Panc1 (cell line): ENCODE data around the gene SUFU. TPM values are rescaled to one million over a fixed set of nuclear protein-coding genes. Genes with fewer than 3 reads are reported as not detected.

Experiments used
- ATAC-seq: fragments of 200-7000 bp; cut with Tn5 transposase; 2 replicates; pipeline ENCODE4 v1.9.1; 2020; ENCODE audit warnings: mild to moderate bottlenecking, moderate library complexity
- BruUV-seq: library from RNA; stranded (reverse); fragments of 400-500 nt; replicated peaks from 2 replicates; lab custom pipeline; 2021; lab: Mats Ljungman, UMichigan
- CTCF ChIA-PET: fragments of 300-600 bp; sonication (Branson Sonifier 250); formaldehyde crosslinking; loops from one replicate; lab custom pipeline; 2022; ENCODE audit warnings: antibody characterized with exemption; lab: Charles Lee
- POLR2A ChIA-PET: fragments of 300-600 bp; sonication (Branson Sonifier 250); formaldehyde crosslinking; loops from one replicate; lab custom pipeline; 2022; ENCODE audit warnings: antibody characterized with exemption; lab: Charles Lee
- DNase-seq: peaks from one replicate; pipeline ENCODE4 v3.0.0-alpha.2; 2010; ENCODE audit warnings: low read depth, low spot score
- H3K27ac ChIP-seq: 2 replicates; pipeline ENCODE4 v1.5.1; 2011; ENCODE audit warnings: mild to moderate bottlenecking, low read length, inconsistent platforms
- H3K27me3 ChIP-seq: fragments of 200-500 bp; sonication (Bioruptor generic); 2 replicates; pipeline ENCODE4 v1.6.0; 2014; ENCODE audit warnings: low read length, inconsistent platforms; ENCODE audit not compliant: control insufficient read depth, insufficient read depth
- H3K36me3 ChIP-seq: fragments of 200-500 bp; sonication (Bioruptor generic); 2 replicates; pipeline ENCODE4 v1.5.1; 2014; ENCODE audit warnings: inconsistent platforms, mild to moderate bottlenecking, low read length, moderate library complexity; ENCODE audit not compliant: control insufficient read depth, insufficient read depth
- H3K4me1 ChIP-seq: 2 replicates; pipeline ENCODE4 v1.5.1; 2011; ENCODE audit warnings: inconsistent platforms, mild to moderate bottlenecking, low read length, moderate library complexity; ENCODE audit not compliant: control insufficient read depth, insufficient read depth
- H3K4me3 ChIP-seq, 2 experiments: 2 replicates each; pipeline ENCODE4 v1.5.1; 2011 to 2012; ENCODE audit warnings: low read depth in 2 of 2, low read length in 2 of 2, mild to moderate bottlenecking in 2 of 2, inconsistent platforms in 1 of 2, moderate library complexity in 1 of 2
- H3K9me3 ChIP-seq: fragments of 200-500 bp; sonication (Bioruptor generic); 2 replicates; pipeline ENCODE4 v1.5.1; 2014; ENCODE audit warnings: low read depth, mild to moderate bottlenecking, inconsistent platforms, low read length, moderate library complexity; ENCODE audit not compliant: control insufficient read depth, insufficient read depth
- CTCF ChIP-seq: fragments of 450-650 bp; IDR thresholded peaks from 2 replicates; pipeline ENCODE4 v1.5.1; 2017; ENCODE audit warnings: mild to moderate bottlenecking
- POLR2AphosphoS5 ChIP-seq: IDR thresholded peaks from 2 replicates; pipeline ENCODE4 v1.6.1; 2012; ENCODE audit warnings: mild to moderate bottlenecking, low read depth, low read length, moderate library complexity
- REST ChIP-seq, 2 experiments: IDR thresholded peaks; 2 replicates each; pipeline ENCODE4 v1.6.1; 2011 to 2012; ENCODE audit warnings: low read depth in 2 of 2, control low read depth in 1 of 2, low read length in 1 of 2, mild to moderate bottlenecking in 1 of 2, moderate library complexity in 1 of 2; ENCODE audit not compliant: insufficient read depth in 1 of 2
- SIN3A ChIP-seq: IDR thresholded peaks from 2 replicates; pipeline ENCODE4 v1.6.1; 2012; ENCODE audit warnings: low read depth, mild to moderate bottlenecking, low read length, moderate library complexity, borderline replicate concordance; ENCODE audit not compliant: insufficient read depth
- TCF7L2 ChIP-seq: IDR thresholded peaks from 2 replicates; pipeline ENCODE4 v1.6.1; 2011; ENCODE audit warnings: mild to moderate bottlenecking, low read depth, low read length, inconsistent platforms
- in situ Hi-C: cut with HindIII; loops from 2 replicates; pipeline ENCODE4 v1.10.0; 2016; ENCODE audit warnings: low sequenced_read_pairs, low pct_unique_long_range_greater_than_20kb
- intact Hi-C: fragments of 100-400 bp; cut with micrococcal nuclease; formaldehyde crosslinking; loops from one replicate; pipeline ENCODE4 v1.10.0; 2022; ENCODE audit not compliant: unreplicated experiment
- total RNA-seq: library from RNA; stranded (reverse); gene quantifications from one replicate; pipeline ENCODE4 v1.2.1, GENCODE V29; 2021; ENCODE audit not compliant: unreplicated experiment

Gene SUFU
- total RNA-seq, 1 experiment from 2014 or later, result 9.5 TPM

GRCh38 chr10:102656026-102656425, 152.3 kb downstream of the SUFU start:
- no TSS peak for BruUV-seq
- Histone ChIP-seq H3K4me1 (peaks cover 23% of the 10 kb centered on the region), H3K27ac (no peak overlapping the region), H3K27me3 (no peaks in the 10 kb centered on the region), H3K9me3 (no peaks in the 10 kb centered on the region), H3K4me3 (no peak overlapping the region), H3K36me3 (peaks cover 7% of the 10 kb centered on the region; the same call in 1 of the 2 replicates)
- CTCF ChIA-PET, result no interaction called here
- ATAC-seq, result no peak
- TF ChIP-seq REST (IDR thresholded peaks at IDR 0.05; ENCODE audit: insufficient read depth in 1 of 2, low read depth in 2 of 2, low read length in 1 of 2) (no peak), POLR2AphosphoS5 (no peak), CTCF (no peak)
- in situ Hi-C loops, result no loop called here
- DNase-seq, result no peak
- POLR2A ChIA-PET, result no interaction called here
- intact Hi-C loops, result no loop called here

DNA sequence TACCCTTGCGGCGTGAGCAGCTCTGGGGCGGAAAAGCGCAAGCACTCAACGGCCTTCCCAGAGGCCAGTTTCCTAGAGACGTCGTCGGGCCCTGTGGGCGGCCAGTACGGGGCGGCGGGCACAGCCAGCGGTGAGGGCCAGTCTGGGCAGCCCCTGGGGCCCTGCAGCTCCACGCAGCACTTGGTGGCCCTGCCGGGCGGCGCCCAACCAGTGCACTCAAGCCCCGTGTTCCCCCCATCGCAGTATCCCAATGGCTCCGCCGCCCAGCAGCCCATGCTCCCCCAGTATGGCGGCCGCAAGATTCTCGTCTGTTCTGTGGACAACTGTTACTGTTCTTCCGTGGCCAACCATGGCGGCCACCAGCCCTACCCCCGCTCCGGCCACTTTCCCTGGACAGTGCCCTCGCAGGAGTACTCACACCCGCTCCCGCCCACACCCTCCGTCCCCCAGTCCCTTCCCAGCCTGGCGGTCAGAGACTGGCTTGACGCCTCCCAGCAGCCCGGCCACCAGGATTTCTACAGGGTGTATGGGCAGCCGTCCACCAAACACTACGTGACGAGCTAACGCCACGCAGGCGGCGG, 153.1 kb downstream of the SUFU start:
- H3K4me3 ChIP-seq, result no peak overlapping the region
- in situ Hi-C loops, result no loop called here
- peaks cover 19% of the 10 kb centered on the region for H3K4me1 ChIP-seq
- ChIA-PET POLR2A (interaction anchor here (0.6 to 0.7 kb wide), 2 partner anchors 12 to 395 kb away, joined by 3 to 11 read pairs; no protein-coding TSS in a partner anchor), CTCF (no interaction called here)
- H3K27me3 ChIP-seq, result no peaks in the 10 kb centered on the region
- no peaks in the 10 kb centered on the region for H3K9me3 ChIP-seq
- H3K36me3 ChIP-seq, result peaks cover 7% of the 10 kb centered on the region; the same call in 1 of the 2 replicates
- ATAC-seq (no peak), DNase-seq (no peak)
- H3K27ac ChIP-seq, result no peak overlapping the region
- intact Hi-C loops, result no loop called here
- no peak for TF ChIP-seq POLR2AphosphoS5
- no peak for TF ChIP-seq REST (IDR thresholded peaks at IDR 0.05; ENCODE audit: insufficient read depth in 1 of 2, low read depth in 2 of 2, low read length in 1 of 2)
- no peak for TF ChIP-seq TCF7L2
- TF ChIP-seq CTCF, result no peak
- TF ChIP-seq SIN3A, result no peak
- BruUV-seq, result no TSS peak
